Subcutaneous abdominal adipose tissue (tissue), 5 donors: ENCODE results near the gene ZNF304.
A peak's percentile ranks its signal among the peaks of the same experiment; 100 is the strongest.

Experiments
- H3K27ac ChIP-seq: one replicate; pipeline ENCODE4 v1.7.0; 2013; ENCODE audit warnings: low read depth, mild to moderate bottlenecking, inconsistent platforms, low read length, moderate library complexity
- H3K27me3 ChIP-seq, 5 donors: one replicate each; pipeline ENCODE4 v1.7.0; 2013; ENCODE audit warnings: low read length in 5 of 5, inconsistent platforms in 1 of 5; ENCODE audit not compliant: control insufficient read depth in 5 of 5, insufficient read depth in 4 of 5
- H3K36me3 ChIP-seq, 5 donors: one replicate each; pipeline ENCODE4 v1.7.0; 2013; ENCODE audit warnings: low read length in 5 of 5; ENCODE audit not compliant: control insufficient read depth in 5 of 5, insufficient read depth in 5 of 5
- H3K4me1 ChIP-seq, 5 donors: one replicate each; pipeline ENCODE4 v1.7.0; 2013; ENCODE audit warnings: low read length in 5 of 5, mild to moderate bottlenecking in 3 of 5, moderate library complexity in 1 of 5; ENCODE audit not compliant: control insufficient read depth in 5 of 5, insufficient read depth in 5 of 5
- H3K4me3 ChIP-seq, 5 donors: one replicate each; pipeline ENCODE4 v1.7.0; 2013; ENCODE audit warnings: low read length in 5 of 5, low read depth in 1 of 5
- H3K9ac ChIP-seq, 5 donors: one replicate each; pipeline ENCODE4 v1.7.0; 2013; ENCODE audit warnings: low read length in 5 of 5, mild to moderate bottlenecking in 4 of 5, moderate library complexity in 3 of 5
- H3K9me3 ChIP-seq, 5 donors: one replicate each; pipeline ENCODE4 v1.7.0; 2013; ENCODE audit warnings: low read length in 5 of 5; ENCODE audit not compliant: control insufficient read depth in 5 of 5
- donor health status: healthy.
- donor health status: healthy.
- donor health status: healthy.
- donor health status: healthy.
- donor health status: healthy.

ZNF304 gene

GRCh38 chr19:57320180-57321084, 30.6 kb upstream of the ZNF304 start, which contains the start of gene ZNF543:
TSS of gene ZNF543 (plus strand) at chr19:57320472. CDS start at chr19:57320854, 382 bp downstream.
- Histone ChIP-seq H3K4me3 (peak within 1 kb of the TSS; percentile 74 to 94 (median 91)), H3K36me3 (peaks cover 9 to 22% (median 21%) of the 10 kb centered on the region in 5 donors), H3K9me3 (peaks cover 0 to 3% (median 0%) of the 10 kb centered on the region in 5 donors), H3K4me1 (peaks cover 8 to 31% (median 24%) of the 10 kb centered on the region in 5 donors), H3K9ac (peak within 1 kb of the TSS; percentile 82 to 99 (median 97)), H3K27ac (peak within 1 kb of the TSS; percentile 86), H3K27me3 (peaks cover 0 to 4% (median 0%) of the 10 kb centered on the region in 5 donors)

GRCh38 chr19:57321116-57321515, 30.0 kb upstream of the ZNF304 start:
- H3K27ac ChIP-seq, result peak overlapping the region; percentile 86

GRCh38 chr19:57321751-57322150, 29.3 kb upstream of the ZNF304 start:
- Histone ChIP-seq H3K27ac (no peak overlapping the region), H3K4me3 (peak overlapping the region in 4 of 5 donors; percentile 74 to 94 (median 90)), H3K9me3 (peaks cover 0 to 3% (median 2%) of the 10 kb centered on the region in 5 donors)

More at GRCh38 chr19:57321116-57321515, 30.0 kb upstream of the ZNF304 start:
- H3K4me3 ChIP-seq, result peak overlapping the region; percentile 74 to 94 (median 90)
- peaks cover 8 to 31% (median 24%) of the 10 kb centered on the region in 5 donors for H3K4me1 ChIP-seq
- H3K9ac ChIP-seq, result peak overlapping the region; percentile 82 to 99 (median 97)
- H3K27me3 ChIP-seq, result peaks cover 0 to 4% (median 0%) of the 10 kb centered on the region in 5 donors
- H3K36me3 ChIP-seq, result peaks cover 9 to 29% (median 28%) of the 10 kb centered on the region in 5 donors
- H3K9me3 ChIP-seq, result peaks cover 0 to 3% (median 0%) of the 10 kb centered on the region in 5 donors

GRCh38 chr19:57324992-57325391, 26.1 kb upstream of the ZNF304 start:
- Histone ChIP-seq H3K27ac (no peak overlapping the region), H3K4me3 (peak overlapping the region in 1 of 5 donors; percentile 23), H3K36me3 (peaks cover 26 to 63% (median 61%) of the 10 kb centered on the region in 5 donors), H3K27me3 (no peaks in the 10 kb centered on the region), H3K4me1 (peaks cover 17 to 22% (median 20%) of the 10 kb centered on the region in 5 donors), H3K9ac (no peak overlapping the region), H3K9me3 (peaks cover 14 to 32% (median 19%) of the 10 kb centered on the region in 5 donors)

More at GRCh38 chr19:57321751-57322150, 29.3 kb upstream of the ZNF304 start:
- H3K4me1 ChIP-seq, result peaks cover 8 to 31% (median 24%) of the 10 kb centered on the region in 5 donors
- peak overlapping the region in 3 of 5 donors; percentile 92 to 98 (median 97) for H3K9ac ChIP-seq
- peaks cover 9 to 35% (median 34%) of the 10 kb centered on the region in 5 donors for H3K36me3 ChIP-seq
- H3K27me3 ChIP-seq, result peaks cover 0 to 4% (median 0%) of the 10 kb centered on the region in 5 donors

GRCh38 chr19:57327993-57328392, 23.1 kb upstream of the ZNF304 start:
- H3K36me3 ChIP-seq, result peaks cover 26 to 66% (median 63%) of the 10 kb centered on the region in 5 donors

GRCh38 chr19:57334191-57334590, 16.9 kb upstream of the ZNF304 start:
- H3K36me3 ChIP-seq, result peaks cover 1 to 6% (median 4%) of the 10 kb centered on the region in 5 donors
- no peak overlapping the region for H3K9ac ChIP-seq
- peaks cover 0 to 5% (median 0%) of the 10 kb centered on the region in 5 donors for H3K4me1 ChIP-seq
- peaks cover 0 to 10% (median 1%) of the 10 kb centered on the region in 5 donors for H3K9me3 ChIP-seq
- no peaks in the 10 kb centered on the region for H3K27me3 ChIP-seq
- H3K4me3 ChIP-seq, result no peak overlapping the region
- no peak overlapping the region for H3K27ac ChIP-seq

More at GRCh38 chr19:57327993-57328392, 23.1 kb upstream of the ZNF304 start:
- H3K27ac ChIP-seq, result no peak overlapping the region
- H3K9ac ChIP-seq, result peak overlapping the region in 1 of 5 donors; percentile 57
- peaks cover 14 to 32% (median 19%) of the 10 kb centered on the region in 5 donors for H3K9me3 ChIP-seq
- no peaks in the 10 kb centered on the region for H3K27me3 ChIP-seq
- peaks cover 0 to 10% (median 0%) of the 10 kb centered on the region in 5 donors for H3K4me1 ChIP-seq
- peak overlapping the region; percentile 17 to 47 (median 31) for H3K4me3 ChIP-seq

- peaks cover 0 to 5% (median 0%) of the 10 kb centered on the region in 5 donors for H3K4me1 ChIP-seq
- H3K4me3 ChIP-seq, result no peak overlapping the region
- no peak overlapping the region for H3K27ac ChIP-seq
- H3K36me3 ChIP-seq, result no peaks in the 10 kb centered on the region
- H3K27me3 ChIP-seq, result no peaks in the 10 kb centered on the region
- no peak overlapping the region for H3K9ac ChIP-seq
- H3K9me3 ChIP-seq, result no peaks in the 10 kb centered on the region
Measured at GRCh38 chr19:57338877-57339276, 12.2 kb upstream of the ZNF304 start.

- Histone ChIP-seq H3K36me3 (no peaks in the 10 kb centered on the region), H3K27me3 (no peaks in the 10 kb centered on the region), H3K4me1 (no peaks in the 10 kb centered on the region), H3K9me3 (no peaks in the 10 kb centered on the region), H3K27ac (no peak overlapping the region), H3K9ac (no peak overlapping the region), H3K4me3 (no peak overlapping the region)
Measured at GRCh38 chr19:57342582-57342981, 8.5 kb upstream of the ZNF304 start.

GRCh38 chr19:57348136-57348535, 2.9 kb upstream of the ZNF304 start:
- H3K4me1 ChIP-seq, result peaks cover 3 to 26% (median 23%) of the 10 kb centered on the region in 5 donors
- no peak overlapping the region for H3K9ac ChIP-seq
- H3K36me3 ChIP-seq, result peaks cover 0 to 3% (median 0%) of the 10 kb centered on the region in 5 donors
- peaks cover 0 to 5% (median 0%) of the 10 kb centered on the region in 5 donors for H3K9me3 ChIP-seq
- H3K27me3 ChIP-seq, result no peaks in the 10 kb centered on the region
- no peak overlapping the region for H3K4me3 ChIP-seq
- H3K27ac ChIP-seq, result no peak overlapping the region
